Neural progenitor cell (in vitro differentiated cells): ENCODE results near the gene CD99. TPM values are rescaled to one million over a fixed set of nuclear protein-coding genes. Genes with fewer than 3 reads are reported as not detected.

Source experiments
- DNase-seq: peaks from one replicate; pipeline ENCODE4 v3.0.0-alpha.2; 2016; ENCODE audit warnings: low spot score
- H2AFZ ChIP-seq: fragments of 200-600 bp; sonication (generic); replicated peaks from 2 replicates; pipeline ENCODE4 v1.6.1; 2016; ENCODE audit warnings: antibody characterized with exemption
- H3F3A ChIP-seq: fragments of 200-600 bp; sonication (generic); 2 replicates; pipeline ENCODE4 v1.6.1; 2016; ENCODE audit warnings: antibody characterized with exemption, low read depth
- H3K27ac ChIP-seq: fragments of 200-600 bp; sonication (generic); 2 replicates; pipeline ENCODE4 v1.5.1; 2016; ENCODE audit warnings: mild to moderate bottlenecking
- H3K27me3 ChIP-seq: fragments of 200-600 bp; sonication (generic); 2 replicates; pipeline ENCODE4 v1.6.1; 2016; ENCODE audit warnings: mild to moderate bottlenecking, moderate library complexity
- H3K36me3 ChIP-seq: fragments of 200-600 bp; sonication (generic); 2 replicates; pipeline ENCODE4 v1.5.1; 2016
- H3K4me1 ChIP-seq: fragments of 200-600 bp; sonication (generic); 2 replicates; pipeline ENCODE4 v1.6.1; 2016; ENCODE audit warnings: mixed run types
- H3K4me2 ChIP-seq: fragments of 200-600 bp; sonication (generic); 2 replicates; pipeline ENCODE4 v1.6.1; 2016
- H3K4me3 ChIP-seq: fragments of 200-600 bp; sonication (generic); 2 replicates; pipeline ENCODE4 v1.5.1; 2016
- H3K79me2 ChIP-seq: fragments of 200-600 bp; sonication (generic); 2 replicates; pipeline ENCODE4 v1.6.1; 2016; ENCODE audit warnings: low read depth
- H3K9ac ChIP-seq: fragments of 200-600 bp; sonication (generic); 2 replicates; pipeline ENCODE4 v1.6.1; 2016
- H3K9me3 ChIP-seq: fragments of 200-600 bp; sonication (generic); 2 replicates; pipeline ENCODE4 v1.5.1; 2016; ENCODE audit warnings: low read depth
- H4K20me1 ChIP-seq: fragments of 200-600 bp; sonication (generic); 2 replicates; pipeline ENCODE4 v1.6.1; 2016; ENCODE audit warnings: low read depth
- H3K27ac Mint-ChIP-seq: 3 replicates; pipeline ENCODE4 v1.8.0; 2021; ENCODE audit warnings: mixed read lengths
- H3K27me3 Mint-ChIP-seq: 2 replicates; pipeline ENCODE4 v1.8.0; 2022; ENCODE audit warnings: low read depth, mild to moderate bottlenecking, inconsistent platforms, moderate library complexity, mixed read lengths; ENCODE audit not compliant: insufficient read depth
- H3K36me3 Mint-ChIP-seq: 3 replicates; pipeline ENCODE4 v1.8.0; 2021; ENCODE audit warnings: mixed read lengths
- H3K4me1 Mint-ChIP-seq: 3 replicates; pipeline ENCODE4 v1.8.0; 2021; ENCODE audit warnings: mixed read lengths
- H3K4me3 Mint-ChIP-seq: 3 replicates; pipeline ENCODE4 v1.8.0; 2021; ENCODE audit warnings: mild to moderate bottlenecking, moderate library complexity, mixed read lengths
- H3K9me3 Mint-ChIP-seq: 3 replicates; pipeline ENCODE4 v1.8.0; 2020; ENCODE audit warnings: mixed read lengths
- CTCF ChIP-seq: fragments of 200-600 bp; sonication (generic); IDR thresholded peaks from 2 replicates; pipeline ENCODE4 v1.5.1; 2017; ENCODE audit warnings: antibody characterized with exemption, mild to moderate bottlenecking
- EZH2 ChIP-seq: fragments of 200-600 bp; sonication (generic); IDR thresholded peaks from 2 replicates; pipeline ENCODE4 v1.6.1; 2017; ENCODE audit warnings: antibody characterized with exemption, mild to moderate bottlenecking, moderate library complexity
- EZH2phosphoT487 ChIP-seq: fragments of 200-600 bp; sonication (generic); IDR thresholded peaks from 2 replicates; pipeline ENCODE4 v1.6.1; 2017; ENCODE audit warnings: antibody characterized with exemption
- total RNA-seq: library from RNA; depleted of rRNA; stranded (reverse); fragments of >200 nt; gene quantifications from 2 replicates; pipeline ENCODE4 v1.2.3, GENCODE V29; 2015; ENCODE audit warnings: low replicate concordance

CD99 gene
- total RNA-seq, 1 donor from 2014 or later: 81.8 TPM

GRCh38 chrX:2717312-2717711, 26.2 kb downstream of the CD99 start:
- DNase-seq: no peak
- peaks cover 6% of the 10 kb centered on the region for H3F3A ChIP-seq
- no peaks in the 10 kb centered on the region for H3K4me1 Mint-ChIP-seq
- TF ChIP-seq CTCF: no peak
- TF ChIP-seq EZH2phosphoT487: no peak
- no peak for TF ChIP-seq EZH2
- no peaks in the 10 kb centered on the region for H3K27me3 ChIP-seq
- no peaks in the 10 kb centered on the region for H3K9me3 Mint-ChIP-seq
- H3K4me1 ChIP-seq: no peaks in the 10 kb centered on the region
- H3K9ac ChIP-seq: no peak overlapping the region
- H4K20me1 ChIP-seq: no peaks in the 10 kb centered on the region
- no peaks in the 10 kb centered on the region for H3K27me3 Mint-ChIP-seq
- H3K4me3 ChIP-seq: no peak overlapping the region
- no peak overlapping the region for H3K27ac ChIP-seq
- no peaks in the 10 kb centered on the region for H3K36me3 ChIP-seq
- peaks cover 37% of the 10 kb centered on the region for H3K36me3 Mint-ChIP-seq
- no peaks in the 10 kb centered on the region for H3K9me3 ChIP-seq
- no peak overlapping the region for H3K4me3 Mint-ChIP-seq
- H3K4me2 ChIP-seq: no peak overlapping the region
- no peaks in the 10 kb centered on the region for H3K79me2 ChIP-seq
- H3K27ac Mint-ChIP-seq: no peak overlapping the region
- no peak overlapping the region for H2AFZ ChIP-seq

- H3K4me2 ChIP-seq: no peak overlapping the region
These were observed 27.7 kb downstream of the CD99 start for GRCh38 chrX:2718821-2719220.

DNA sequence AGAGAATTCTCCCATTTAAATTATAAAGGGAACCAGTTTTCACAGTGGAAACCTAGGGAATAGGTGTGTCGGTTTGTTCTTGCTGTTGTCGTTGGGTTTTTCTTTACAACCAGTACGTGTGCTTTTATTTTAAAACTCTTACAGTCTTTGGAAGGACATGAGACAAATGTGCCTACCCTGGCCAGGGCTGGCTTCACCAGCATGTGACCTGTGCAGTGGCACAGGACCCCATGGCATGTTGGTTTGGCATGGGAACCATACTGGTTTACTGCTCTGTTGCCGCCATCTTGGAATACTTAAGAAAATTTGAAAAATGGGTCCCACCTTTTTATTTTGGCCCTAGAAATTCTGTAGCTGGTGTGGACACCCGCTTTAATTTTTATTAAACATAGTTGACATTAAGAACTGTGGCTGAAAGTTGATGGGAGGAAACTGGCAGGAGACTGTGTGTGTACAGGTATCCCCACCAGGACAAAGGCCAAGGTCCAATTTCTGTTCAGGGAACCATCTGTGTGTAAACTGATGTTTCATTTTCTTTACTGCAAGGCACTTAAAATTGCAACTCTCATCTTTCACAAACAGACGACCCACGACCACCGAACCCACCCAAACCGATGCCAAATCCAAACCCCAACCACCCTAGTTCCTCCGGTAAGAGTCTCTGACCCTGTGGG, 28.8 kb downstream of the CD99 start:
- Histone ChIP-seq H3K9ac (no peak overlapping the region), H3K27me3 (no peaks in the 10 kb centered on the region), H2AFZ (no peak overlapping the region), H3K36me3 (no peaks in the 10 kb centered on the region), H3K79me2 (no peaks in the 10 kb centered on the region), H3F3A (no peaks in the 10 kb centered on the region), H3K4me3 (no peak overlapping the region), H3K4me1 (no peaks in the 10 kb centered on the region), H3K4me2 (no peak overlapping the region), H4K20me1 (no peaks in the 10 kb centered on the region), H3K27ac (no peak overlapping the region), H3K9me3 (no peaks in the 10 kb centered on the region)
- TF ChIP-seq EZH2 (no peak), CTCF (no peak), EZH2phosphoT487 (no peak)
- no peaks in the 10 kb centered on the region for H3K27me3 Mint-ChIP-seq
- no peak for DNase-seq
- H3K4me3 Mint-ChIP-seq: no peak overlapping the region
- H3K4me1 Mint-ChIP-seq: no peaks in the 10 kb centered on the region
- H3K27ac Mint-ChIP-seq: no peak overlapping the region
- no peaks in the 10 kb centered on the region for H3K9me3 Mint-ChIP-seq
- H3K36me3 Mint-ChIP-seq: peaks cover 46% of the 10 kb centered on the region

More at GRCh38 chrX:2718821-2719220, 27.7 kb downstream of the CD99 start:
- Mint-ChIP-seq H3K9me3 (no peaks in the 10 kb centered on the region), H3K27ac (no peak overlapping the region), H3K4me1 (no peaks in the 10 kb centered on the region), H3K4me3 (no peak overlapping the region), H3K36me3 (peaks cover 44% of the 10 kb centered on the region), H3K27me3 (no peaks in the 10 kb centered on the region)
- Histone ChIP-seq H3K9me3 (no peaks in the 10 kb centered on the region), H2AFZ (no peak overlapping the region), H3F3A (no peaks in the 10 kb centered on the region), H3K27me3 (no peaks in the 10 kb centered on the region), H3K9ac (no peak overlapping the region), H3K4me3 (no peak overlapping the region), H3K4me1 (no peaks in the 10 kb centered on the region), H3K36me3 (no peaks in the 10 kb centered on the region), H4K20me1 (no peaks in the 10 kb centered on the region), H3K79me2 (no peaks in the 10 kb centered on the region), H3K27ac (no peak overlapping the region)
- no peak for DNase-seq
- no peak for TF ChIP-seq CTCF
- TF ChIP-seq EZH2: no peak
- no peak for TF ChIP-seq EZH2phosphoT487
